HFF-Myc (cell line): ENCODE data around the gene UNC93B1.

ENCODE experiments used
- DNase-seq: peaks from one replicate; pipeline ENCODE4 v3.0.0-alpha.2; 2011; ENCODE audit warnings: low read depth; ENCODE audit errors: extremely low read depth
- H3K4me3 ChIP-seq: replicated peaks from 2 replicates; pipeline ENCODE4 v1.5.1; 2011; ENCODE audit warnings: low read depth, mild to moderate bottlenecking, control low read depth, low read length
- CTCF ChIP-seq: IDR thresholded peaks from 2 replicates; pipeline ENCODE4 v1.5.1; 2012; ENCODE audit warnings: mild to moderate bottlenecking, low read depth, low read length, control low read depth; ENCODE audit errors: missing control alignments

UNC93B1 gene

GRCh38 chr11:68016904-68017817 is 13.3 kb upstream of the UNC93B1 start:
- H3K4me3 ChIP-seq = no peak overlapping the region
- DNase-seq = no peak
- no peak for TF ChIP-seq CTCF

DNA sequence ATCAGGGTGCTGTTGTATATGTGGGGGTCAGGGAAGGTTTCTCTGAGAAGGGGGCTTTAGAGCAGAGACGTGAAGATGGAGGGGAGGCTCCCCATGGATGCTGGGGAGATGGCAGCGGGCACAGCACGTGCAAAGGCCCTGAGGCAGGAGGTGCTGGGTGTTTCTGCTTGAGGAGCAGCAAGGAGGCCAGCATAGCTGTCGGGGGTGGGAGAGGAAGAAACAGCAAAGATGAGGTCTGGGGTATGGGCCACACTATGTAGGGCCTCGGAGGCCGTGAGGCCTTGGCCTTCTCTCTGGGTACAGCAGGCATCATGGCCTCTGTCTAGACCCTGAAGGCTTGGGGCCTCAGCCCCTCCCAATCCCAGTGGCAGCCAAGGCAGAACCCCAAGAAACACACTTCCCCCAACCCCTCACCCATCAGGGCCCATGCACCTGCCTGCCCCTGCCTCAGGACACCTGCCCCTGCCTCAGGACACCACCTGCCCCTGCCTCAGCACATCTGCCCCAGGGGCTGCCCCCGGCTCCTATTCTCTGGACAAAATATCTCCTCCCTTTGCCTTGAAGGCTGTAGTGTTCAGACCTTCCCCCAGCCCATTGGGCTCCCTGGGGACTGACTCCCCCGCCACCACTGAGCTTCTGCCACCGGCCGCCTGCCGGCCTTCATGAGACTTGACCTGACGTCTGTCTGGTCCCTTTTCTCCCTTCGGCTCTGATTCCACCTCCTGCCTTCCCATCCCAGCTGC is 12.4 kb upstream of the UNC93B1 start:
- H3K4me3 ChIP-seq = no peak overlapping the region
- no peak for DNase-seq
- TF ChIP-seq CTCF = no peak

DNA sequence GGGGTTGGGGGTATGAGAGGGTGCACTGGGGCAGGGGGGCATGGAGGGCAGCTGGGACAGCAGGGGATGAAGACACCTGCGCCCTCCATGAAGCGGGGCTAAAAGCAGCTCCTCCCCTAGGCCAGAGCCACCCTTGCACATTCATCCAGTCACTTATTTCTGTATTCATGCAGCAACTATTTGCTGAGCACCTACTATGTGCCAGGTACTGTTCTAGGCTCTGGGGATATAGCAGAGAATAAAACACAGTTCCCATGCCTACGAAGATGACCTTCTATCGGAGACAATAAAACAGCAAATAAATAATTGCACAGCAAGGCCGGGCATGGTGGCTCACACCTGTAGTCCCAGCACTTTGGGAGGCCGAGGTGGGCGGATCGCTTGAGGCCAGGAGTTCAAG is 11.6 kb upstream of the UNC93B1 start:
- TF ChIP-seq CTCF = no peak
- no peak overlapping the region for H3K4me3 ChIP-seq
- DNase-seq = no peak

GRCh38 chr11:68014947-68015447 is 11.1 kb upstream of the UNC93B1 start:
- no peak overlapping the region for H3K4me3 ChIP-seq
- DNase-seq = no peak

GRCh38 chr11:68014157-68014946 is 10.5 kb upstream of the UNC93B1 start:
- H3K4me3 ChIP-seq = no peak overlapping the region
- no peak for TF ChIP-seq CTCF
- no peak for DNase-seq

More at GRCh38 chr11:68014947-68015447, 11.1 kb upstream of the UNC93B1 start:
- TF ChIP-seq CTCF = no peak

GRCh38 chr11:68013611-68014156 is 9.8 kb upstream of the UNC93B1 start:
- no peak overlapping the region for H3K4me3 ChIP-seq
- no peak for DNase-seq
- no peak for TF ChIP-seq CTCF
